Raji (cell line): ENCODE data around the gene PAPOLA.

Experiments used
- POLR2A ChIP-seq: IDR thresholded peaks from 2 replicates; pipeline ENCODE4 v1.6.1; 2011; ENCODE audit warnings: low read depth, low read length, control low read depth; ENCODE audit not compliant: insufficient read depth

The PAPOLA gene

GRCh38 chr14:96493178-96493577 is 9.0 kb upstream of the PAPOLA start:
- TF ChIP-seq POLR2A: no peak

GRCh38 chr14:96494331-96494730 is 7.9 kb upstream of the PAPOLA start:
- TF ChIP-seq POLR2A: no peak

GRCh38 chr14:96497087-96497486 is 5.1 kb upstream of the PAPOLA start:
- TF ChIP-seq POLR2A: no peak

- TF ChIP-seq POLR2A: no peak
Observed at GRCh38 chr14:96497586-96497985, 4.6 kb upstream of the PAPOLA start.

- no peak for TF ChIP-seq POLR2A
Observed at GRCh38 chr14:96501217-96501739, 904 bp upstream of the PAPOLA start.

GRCh38 chr14:96502621-96503305 is 581 bp downstream of the PAPOLA start:
- TF ChIP-seq POLR2A: no peak

GRCh38 chr14:96503306-96503679 is 1.1 kb downstream of the PAPOLA start:
- no peak for TF ChIP-seq POLR2A

- TF ChIP-seq POLR2A: no peak
Observed at GRCh38 chr14:96507723-96508122, 5.5 kb downstream of the PAPOLA start.

GRCh38 chr14:96508900-96509299 is 6.7 kb downstream of the PAPOLA start:
- no peak for TF ChIP-seq POLR2A

- no peak for TF ChIP-seq POLR2A
Observed at GRCh38 chr14:96509457-96510090, 7.4 kb downstream of the PAPOLA start.

- no peak for TF ChIP-seq POLR2A
Observed at GRCh38 chr14:96511146-96511545, 9.0 kb downstream of the PAPOLA start.

GRCh38 chr14:96511667-96512066 is 9.5 kb downstream of the PAPOLA start:
- no peak for TF ChIP-seq POLR2A

GRCh38 chr14:96512122-96512521 is 9.9 kb downstream of the PAPOLA start:
- TF ChIP-seq POLR2A: no peak

GRCh38 chr14:96512602-96513397 is 10.6 kb downstream of the PAPOLA start:
- no peak for TF ChIP-seq POLR2A

- no peak for TF ChIP-seq POLR2A
Observed at GRCh38 chr14:96514694-96515093, 12.5 kb downstream of the PAPOLA start.

GRCh38 chr14:96515731-96516130 is 13.5 kb downstream of the PAPOLA start:
- no peak for TF ChIP-seq POLR2A
